ENCODE results near the gene CHCHD3. TPM values are rescaled to one million over a fixed set of nuclear protein-coding genes. Genes with fewer than 3 reads are reported as not detected.

CHCHD3 gene
- total RNA-seq, 1 experiment from 2014 or later = 83.5 TPM

DNA sequence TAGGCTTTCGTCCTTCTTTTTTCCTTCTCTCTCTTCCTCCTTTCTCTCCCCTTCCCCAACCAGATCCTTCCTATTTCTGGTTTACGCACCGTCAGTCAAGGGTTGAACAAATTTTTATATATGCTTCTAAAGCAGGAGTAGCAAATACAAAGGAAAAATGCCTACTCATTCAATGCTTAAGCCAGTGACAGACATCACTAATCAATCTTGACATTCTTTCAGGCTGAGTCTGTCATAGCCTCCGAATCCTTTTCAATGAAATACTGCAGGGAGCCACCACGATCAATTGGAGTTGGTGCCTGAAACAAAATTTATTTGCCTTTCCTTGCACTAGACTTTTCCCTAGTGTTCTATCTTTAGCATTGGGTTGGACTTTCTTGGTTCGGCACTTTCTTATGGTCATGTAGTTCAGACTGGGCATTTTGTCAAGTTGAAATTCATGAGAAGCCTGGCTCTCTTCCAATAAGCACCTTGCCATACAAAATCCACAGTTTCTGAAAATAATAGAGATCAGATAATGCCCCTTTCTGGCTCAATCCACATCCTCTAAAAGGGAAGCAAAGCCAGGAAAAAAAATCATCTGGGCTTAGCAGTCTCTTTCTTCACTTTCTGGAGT, 266.1 kb downstream of the CHCHD3 start:
- H3K9me3 ChIP-seq (ENCODE audit: low read length) = no peaks in the 10 kb centered on the region
- no peaks in the 10 kb centered on the region for H3K27me3 ChIP-seq (ENCODE audit: low read length)
- H3K9me2 ChIP-seq (replicated peaks; ENCODE audit: insufficient read depth, low read length) = no peaks in the 10 kb centered on the region
- no peak overlapping the region for H3K4me2 ChIP-seq (ENCODE audit: low read depth, low read length, poor library complexity, severe bottlenecking)
- H3K27ac ChIP-seq (ENCODE audit: low read length) = no peak overlapping the region
- H2AFZ ChIP-seq (ENCODE audit: low read length) = no peak overlapping the region
- H3K4me1 ChIP-seq (ENCODE audit: low read length) = no peaks in the 10 kb centered on the region
- no peak overlapping the region for H3K4me3 ChIP-seq (ENCODE audit: low read length)
- DNase-seq = no peak
- no peaks in the 10 kb centered on the region for H3K36me3 ChIP-seq (ENCODE audit: insufficient read depth, low read length)
- no peaks in the 10 kb centered on the region for H4K20me1 ChIP-seq (ENCODE audit: insufficient read depth, low read depth, low read length)
- no peak overlapping the region for H3K9ac ChIP-seq (ENCODE audit: low read length)
- no peaks in the 10 kb centered on the region for H3K79me2 ChIP-seq (ENCODE audit: low read length)

DNA sequence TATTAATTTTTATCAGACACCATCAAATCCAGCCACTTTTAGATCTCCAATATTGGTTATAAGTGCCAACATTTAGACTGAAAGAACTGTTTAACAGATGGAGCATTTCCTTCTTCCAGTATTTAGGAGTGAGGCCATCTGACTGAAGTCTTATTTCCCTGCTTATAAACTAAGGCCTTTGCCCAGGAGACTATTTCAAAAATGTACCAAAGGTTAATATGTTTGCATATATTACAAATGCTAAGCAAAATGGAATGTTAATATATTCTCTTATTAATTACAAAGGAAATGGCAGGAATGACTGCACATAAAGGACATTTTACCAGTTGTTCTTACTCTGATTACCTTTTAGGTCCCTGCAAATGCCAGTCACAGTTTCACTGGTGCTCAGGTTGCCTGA, 266.8 kb downstream of the CHCHD3 start:
- Histone ChIP-seq H3K79me2 (ENCODE audit: low read length) (no peaks in the 10 kb centered on the region), H3K9ac (ENCODE audit: low read length) (no peak overlapping the region), H3K27ac (ENCODE audit: low read length) (no peak overlapping the region), H3K4me1 (ENCODE audit: low read length) (no peaks in the 10 kb centered on the region), H3K4me2 (ENCODE audit: low read depth, low read length, poor library complexity, severe bottlenecking) (no peak overlapping the region), H2AFZ (ENCODE audit: low read length) (no peak overlapping the region), H3K9me3 (ENCODE audit: low read length) (no peaks in the 10 kb centered on the region), H3K36me3 (ENCODE audit: insufficient read depth, low read length) (no peaks in the 10 kb centered on the region), H3K27me3 (ENCODE audit: low read length) (no peaks in the 10 kb centered on the region), H3K4me3 (ENCODE audit: low read length) (no peak overlapping the region), H4K20me1 (ENCODE audit: insufficient read depth, low read depth, low read length) (no peaks in the 10 kb centered on the region), H3K9me2 (replicated peaks; ENCODE audit: insufficient read depth, low read length) (no peaks in the 10 kb centered on the region)
- no peak for DNase-seq

- Histone ChIP-seq H4K20me1 (ENCODE audit: insufficient read depth, low read depth, low read length) (no peaks in the 10 kb centered on the region), H3K4me3 (ENCODE audit: low read length) (no peak overlapping the region), H3K36me3 (ENCODE audit: insufficient read depth, low read length) (no peaks in the 10 kb centered on the region), H3K9ac (ENCODE audit: low read length) (no peak overlapping the region), H3K4me1 (ENCODE audit: low read length) (no peaks in the 10 kb centered on the region), H2AFZ (ENCODE audit: low read length) (no peak overlapping the region), H3K27ac (ENCODE audit: low read length) (no peak overlapping the region), H3K79me2 (ENCODE audit: low read length) (0 out of 2 replicates have a peak, but pooled peaks cover 2% of the 10 kb centered on the region), H3K9me3 (ENCODE audit: low read length) (no peaks in the 10 kb centered on the region), H3K9me2 (replicated peaks; ENCODE audit: insufficient read depth, low read length) (no peaks in the 10 kb centered on the region), H3K4me2 (ENCODE audit: low read depth, low read length, poor library complexity, severe bottlenecking) (no peak overlapping the region), H3K27me3 (ENCODE audit: low read length) (no peaks in the 10 kb centered on the region)
- no peak for DNase-seq
Observed at GRCh38 chr7:132810561-132810960, 271.3 kb downstream of the CHCHD3 start.

GRCh38 chr7:132806834-132807233, 275.1 kb downstream of the CHCHD3 start:
- no peaks in the 10 kb centered on the region for H4K20me1 ChIP-seq (ENCODE audit: insufficient read depth, low read depth, low read length)
- no peak overlapping the region for H3K4me3 ChIP-seq (ENCODE audit: low read length)
- H3K27me3 ChIP-seq (ENCODE audit: low read length) = no peaks in the 10 kb centered on the region
- no peak overlapping the region for H2AFZ ChIP-seq (ENCODE audit: low read length)
- H3K27ac ChIP-seq (ENCODE audit: low read length) = no peak overlapping the region
- no peak overlapping the region for H3K9ac ChIP-seq (ENCODE audit: low read length)
- DNase-seq = no peak
- H3K36me3 ChIP-seq (ENCODE audit: insufficient read depth, low read length) = no peaks in the 10 kb centered on the region
- H3K9me3 ChIP-seq (ENCODE audit: low read length) = no peaks in the 10 kb centered on the region
- no peaks in the 10 kb centered on the region for H3K9me2 ChIP-seq (replicated peaks; ENCODE audit: insufficient read depth, low read length)
- peaks cover 11% of the 10 kb centered on the region for H3K79me2 ChIP-seq (ENCODE audit: low read length)
- H3K4me1 ChIP-seq (ENCODE audit: low read length) = no peaks in the 10 kb centered on the region
- H3K4me2 ChIP-seq (ENCODE audit: low read depth, low read length, poor library complexity, severe bottlenecking) = no peak overlapping the region

- H3K27ac ChIP-seq (ENCODE audit: low read length) = no peak overlapping the region
- DNase-seq = no peak
- H4K20me1 ChIP-seq (ENCODE audit: insufficient read depth, low read depth, low read length) = no peaks in the 10 kb centered on the region
- no peak overlapping the region for H3K9ac ChIP-seq (ENCODE audit: low read length)
- H3K4me1 ChIP-seq (ENCODE audit: low read length) = peaks cover under 1% of the 10 kb centered on the region; the same call in 1 of the 2 replicates
- no peaks in the 10 kb centered on the region for H3K9me3 ChIP-seq (ENCODE audit: low read length)
- peaks cover 17% of the 10 kb centered on the region for H3K79me2 ChIP-seq (ENCODE audit: low read length)
- H3K4me3 ChIP-seq (ENCODE audit: low read length) = no peak overlapping the region
- no peak overlapping the region for H2AFZ ChIP-seq (ENCODE audit: low read length)
- no peaks in the 10 kb centered on the region for H3K9me2 ChIP-seq (replicated peaks; ENCODE audit: insufficient read depth, low read length)
- H3K4me2 ChIP-seq (ENCODE audit: low read depth, low read length, poor library complexity, severe bottlenecking) = no peak overlapping the region
- H3K36me3 ChIP-seq (ENCODE audit: insufficient read depth, low read length) = no peaks in the 10 kb centered on the region
- H3K27me3 ChIP-seq (ENCODE audit: low read length) = no peaks in the 10 kb centered on the region
Observed at GRCh38 chr7:132805766-132806165, 276.1 kb downstream of the CHCHD3 start.

DNA sequence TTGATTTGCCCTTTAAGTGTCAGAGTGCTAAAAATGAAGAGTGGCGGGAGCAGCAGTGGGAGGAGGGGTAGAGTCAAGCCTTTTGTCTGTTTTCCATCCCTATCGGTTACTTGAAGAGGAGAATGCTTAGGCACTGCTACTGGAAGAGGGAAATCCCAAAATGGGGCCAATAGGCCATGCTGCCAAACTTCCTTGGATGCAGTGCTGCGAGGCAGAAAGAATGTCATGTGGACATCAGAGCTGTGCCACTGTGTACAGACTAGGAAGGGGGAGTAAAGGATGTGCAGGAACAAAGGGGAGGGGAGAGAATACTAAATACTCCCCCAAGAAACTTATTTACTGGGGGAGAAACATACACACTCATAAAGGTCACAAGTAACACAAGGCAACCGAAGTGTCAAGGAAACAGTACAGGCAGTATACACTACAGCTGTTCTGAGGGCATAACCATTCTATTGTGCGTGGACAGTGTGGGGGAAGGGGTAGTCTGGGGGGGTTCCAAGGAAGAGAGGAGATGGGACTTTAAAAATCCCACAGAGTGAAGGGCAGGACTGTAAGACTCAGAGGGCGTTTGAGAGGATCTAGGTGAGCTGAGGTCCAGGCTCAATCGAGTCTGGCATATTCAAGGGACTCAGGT, 276.9 kb downstream of the CHCHD3 start:
- H3K9me3 ChIP-seq (ENCODE audit: low read length) = no peaks in the 10 kb centered on the region
- H3K4me1 ChIP-seq (ENCODE audit: low read length) = peaks cover 2% of the 10 kb centered on the region; the same call in 1 of the 2 replicates
- H3K79me2 ChIP-seq (ENCODE audit: low read length) = peaks cover 17% of the 10 kb centered on the region
- H3K27ac ChIP-seq (ENCODE audit: low read length) = no peak overlapping the region
- no peak overlapping the region for H3K4me3 ChIP-seq (ENCODE audit: low read length)
- no peak overlapping the region for H3K4me2 ChIP-seq (ENCODE audit: low read depth, low read length, poor library complexity, severe bottlenecking)
- no peak for DNase-seq
- H3K36me3 ChIP-seq (ENCODE audit: insufficient read depth, low read length) = no peaks in the 10 kb centered on the region
- H3K9me2 ChIP-seq (replicated peaks; ENCODE audit: insufficient read depth, low read length) = no peaks in the 10 kb centered on the region
- no peaks in the 10 kb centered on the region for H4K20me1 ChIP-seq (ENCODE audit: insufficient read depth, low read depth, low read length)
- H2AFZ ChIP-seq (ENCODE audit: low read length) = no peak overlapping the region
- no peaks in the 10 kb centered on the region for H3K27me3 ChIP-seq (ENCODE audit: low read length)
- no peak overlapping the region for H3K9ac ChIP-seq (ENCODE audit: low read length)

DNA sequence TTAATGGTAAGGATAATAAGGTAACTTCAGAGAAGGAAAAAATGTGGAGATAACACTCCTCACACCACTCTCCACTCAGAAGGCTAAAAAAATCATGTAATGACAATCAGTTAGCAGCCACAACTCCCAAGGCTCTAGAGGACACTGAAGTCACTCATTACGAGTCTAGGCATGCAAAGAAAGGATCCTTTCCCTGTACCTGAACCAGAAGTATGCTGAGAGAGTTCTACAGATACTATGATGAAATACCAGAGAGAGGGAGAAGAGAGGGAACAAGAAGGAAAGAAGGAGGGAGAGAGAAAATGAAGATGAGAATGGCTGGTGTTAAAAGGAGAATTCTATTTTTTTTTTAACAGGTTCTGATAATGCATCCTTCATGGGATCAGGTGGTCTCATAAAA, 281.4 kb downstream of the CHCHD3 start:
- H3K27ac ChIP-seq (ENCODE audit: low read length) = no peak overlapping the region
- no peaks in the 10 kb centered on the region for H3K27me3 ChIP-seq (ENCODE audit: low read length)
- H3K4me1 ChIP-seq (ENCODE audit: low read length) = peaks cover 10% of the 10 kb centered on the region
- H4K20me1 ChIP-seq (ENCODE audit: insufficient read depth, low read depth, low read length) = no peaks in the 10 kb centered on the region
- H3K36me3 ChIP-seq (ENCODE audit: insufficient read depth, low read length) = no peaks in the 10 kb centered on the region
- H3K9me3 ChIP-seq (ENCODE audit: low read length) = no peaks in the 10 kb centered on the region
- no peak overlapping the region for H3K4me2 ChIP-seq (ENCODE audit: low read depth, low read length, poor library complexity, severe bottlenecking)
- no peak overlapping the region for H3K4me3 ChIP-seq (ENCODE audit: low read length)
- no peaks in the 10 kb centered on the region for H3K9me2 ChIP-seq (replicated peaks; ENCODE audit: insufficient read depth, low read length)
- no peak overlapping the region for H2AFZ ChIP-seq (ENCODE audit: low read length)
- no peak for DNase-seq
- no peak overlapping the region for H3K9ac ChIP-seq (ENCODE audit: low read length)
- peaks cover 25% of the 10 kb centered on the region for H3K79me2 ChIP-seq (ENCODE audit: low read length)

GRCh38 chr7:132799081-132799413, 282.8 kb downstream of the CHCHD3 start:
- H3K9me3 ChIP-seq (ENCODE audit: low read length) = no peaks in the 10 kb centered on the region
- no peak overlapping the region for H3K4me3 ChIP-seq (ENCODE audit: low read length)
- no peak overlapping the region for H2AFZ ChIP-seq (ENCODE audit: low read length)
- H3K9me2 ChIP-seq (replicated peaks; ENCODE audit: insufficient read depth, low read length) = no peaks in the 10 kb centered on the region
- no peak for DNase-seq
- H3K27me3 ChIP-seq (ENCODE audit: low read length) = no peaks in the 10 kb centered on the region
- H3K36me3 ChIP-seq (ENCODE audit: insufficient read depth, low read length) = no peaks in the 10 kb centered on the region
- H3K27ac ChIP-seq (ENCODE audit: low read length) = no peak overlapping the region
- peaks cover 10% of the 10 kb centered on the region for H3K4me1 ChIP-seq (ENCODE audit: low read length)
- H4K20me1 ChIP-seq (ENCODE audit: insufficient read depth, low read depth, low read length) = no peaks in the 10 kb centered on the region
- no peak overlapping the region for H3K4me2 ChIP-seq (ENCODE audit: low read depth, low read length, poor library complexity, severe bottlenecking)
- H3K79me2 ChIP-seq (ENCODE audit: low read length) = peaks cover 22% of the 10 kb centered on the region
- no peak overlapping the region for H3K9ac ChIP-seq (ENCODE audit: low read length)
